HepG2 (cell line): ENCODE data around the gene MIA2. TPM values are rescaled to one million over a fixed set of nuclear protein-coding genes. Genes with fewer than 3 reads are reported as not detected.

Experiments
- CBFB ChIP-seq: sonication (generic); formaldehyde crosslinking; IDR thresholded peaks from 2 replicates; pipeline ENCODE4 v1.4.0; 2020; ENCODE audit warnings: missing genetic modification reagents
- CBX1 ChIP-seq: IDR thresholded peaks from one replicate; pipeline ENCODE4 v1.6.1; 2016; ENCODE audit warnings: antibody characterized with exemption, low read depth
- CCAR2 ChIP-seq: fragments of 200-400 bp; formaldehyde crosslinking; optimal IDR thresholded peaks from 2 replicates; pipeline ENCODE3; 2018; ENCODE audit warnings: low read depth, mild to moderate bottlenecking, low read length, moderate library complexity
- HMGA1 ChIP-seq: sonication (generic); formaldehyde crosslinking; conservative IDR thresholded peaks from 2 replicates; pipeline ENCODE4 v1.4.0; 2020; ENCODE audit warnings: missing genetic modification reagents
- KDM5B ChIP-seq: sonication (generic); formaldehyde crosslinking; IDR thresholded peaks from 2 replicates; pipeline ENCODE4 v1.4.0; 2020; ENCODE audit warnings: missing genetic modification reagents, mild to moderate bottlenecking, borderline replicate concordance
- MLLT10 ChIP-seq: sonication (generic); formaldehyde crosslinking; IDR thresholded peaks from 2 replicates; pipeline ENCODE4 v1.4.0; 2020; ENCODE audit warnings: missing genetic modification reagents
- MTA3 ChIP-seq: sonication (generic); formaldehyde crosslinking; IDR thresholded peaks from 2 replicates; pipeline ENCODE4 v1.4.0; 2020; ENCODE audit warnings: missing genetic modification reagents
- NCOA1 ChIP-seq: sonication (generic); formaldehyde crosslinking; IDR thresholded peaks from 2 replicates; pipeline ENCODE4 v1.9.0; 2021; ENCODE audit warnings: missing genetic modification reagents
- POLR2G ChIP-seq: fragments of 200-400 bp; formaldehyde crosslinking; IDR thresholded peaks from 2 replicates; pipeline ENCODE4 v1.6.1; 2018; ENCODE audit warnings: mild to moderate bottlenecking, low read depth, low read length, moderate library complexity
- PPARG ChIP-seq: conservative IDR thresholded peaks from 2 replicates; pipeline ENCODE4 v1.6.1; 2016; ENCODE audit warnings: missing biosample characterization, missing genetic modification reagents
- SMARCC2 ChIP-seq: fragments of 450-650 bp; IDR thresholded peaks from 2 replicates; pipeline ENCODE4 v1.6.1; 2017; ENCODE audit warnings: antibody characterized with exemption, mild to moderate bottlenecking
- THAP11 ChIP-seq: IDR thresholded peaks from 2 replicates; pipeline ENCODE4 v1.6.1; 2016; ENCODE audit warnings: missing biosample characterization, missing genetic modification reagents
- TSC22D2 ChIP-seq: sonication (generic); formaldehyde crosslinking; IDR thresholded peaks from 2 replicates; pipeline ENCODE4 v1.5.1; 2020; ENCODE audit warnings: missing genetic modification reagents, mild to moderate bottlenecking, borderline replicate concordance
- ZNF232 ChIP-seq: sonication (generic); formaldehyde crosslinking; IDR thresholded peaks from 2 replicates; pipeline ENCODE4 v1.4.0; 2020; ENCODE audit warnings: missing genetic modification reagents, borderline replicate concordance
- ZNF276 ChIP-seq: sonication (generic); formaldehyde crosslinking; IDR thresholded peaks from 2 replicates; pipeline ENCODE4 v1.4.0; 2020; ENCODE audit warnings: mild to moderate bottlenecking, low read depth, missing genetic modification reagents
- ZNF547 ChIP-seq: sonication (generic); formaldehyde crosslinking; IDR thresholded peaks from 2 replicates; pipeline ENCODE4 v1.5.1; 2020; ENCODE audit warnings: mild to moderate bottlenecking, missing genetic modification reagents
- ZNF775 ChIP-seq: sonication (generic); formaldehyde crosslinking; IDR thresholded peaks from 2 replicates; pipeline ENCODE4 v1.4.0; 2020; ENCODE audit warnings: missing genetic modification reagents, mild to moderate bottlenecking, moderate library complexity, borderline replicate concordance
- polyA plus RNA-seq, 8 experiments: library from polyadenylated mRNA; depleted of rRNA in 3 of 8; stranded (reverse) in 7 of 8; unstranded in 1 of 8; fragments of >200 nt; fragmentation: Illumina TruSeq in 4 of 8; extraction: Trizol in 4 of 8; gene quantifications; 2 replicates each; pipeline versions ENCODE4 v1.2.1 to v1.2.3, GENCODE V29; 2011 to 2016; ENCODE audit warnings: low read depth in 4 of 8, missing spikeins in 1 of 8, mixed read lengths in 1 of 8; ENCODE audit not compliant: insufficient read depth in 1 of 8
- total RNA-seq, 5 experiments: library from RNA; depleted of rRNA; stranded (reverse); fragments of >200 nt; fragmentation: Illumina TruSeq; extraction: Trizol; gene quantifications; 2 replicates each; pipeline ENCODE4 v1.2.3, GENCODE V29; 2016; ENCODE audit warnings: low read depth in 1 of 5
- TF ChIP-seq, protein P1 (sequence below): sonication (generic); formaldehyde crosslinking; IDR thresholded peaks from 2 replicates; pipeline ENCODE4 v1.4.0; 2020; ENCODE audit warnings: missing genetic modification reagents, borderline replicate concordance
- TF ChIP-seq, protein P2 (sequence below): sonication (generic); formaldehyde crosslinking; IDR thresholded peaks from 2 replicates; pipeline ENCODE4 v1.4.0; 2020; ENCODE audit warnings: missing genetic modification reagents

The MIA2 gene
- total and polyA plus RNA-seq, 2 of the 13 experiments (the other 11 are each of a cell fraction or from before 2014, with no cell fraction given) = 134 to 158 TPM

DNA sequence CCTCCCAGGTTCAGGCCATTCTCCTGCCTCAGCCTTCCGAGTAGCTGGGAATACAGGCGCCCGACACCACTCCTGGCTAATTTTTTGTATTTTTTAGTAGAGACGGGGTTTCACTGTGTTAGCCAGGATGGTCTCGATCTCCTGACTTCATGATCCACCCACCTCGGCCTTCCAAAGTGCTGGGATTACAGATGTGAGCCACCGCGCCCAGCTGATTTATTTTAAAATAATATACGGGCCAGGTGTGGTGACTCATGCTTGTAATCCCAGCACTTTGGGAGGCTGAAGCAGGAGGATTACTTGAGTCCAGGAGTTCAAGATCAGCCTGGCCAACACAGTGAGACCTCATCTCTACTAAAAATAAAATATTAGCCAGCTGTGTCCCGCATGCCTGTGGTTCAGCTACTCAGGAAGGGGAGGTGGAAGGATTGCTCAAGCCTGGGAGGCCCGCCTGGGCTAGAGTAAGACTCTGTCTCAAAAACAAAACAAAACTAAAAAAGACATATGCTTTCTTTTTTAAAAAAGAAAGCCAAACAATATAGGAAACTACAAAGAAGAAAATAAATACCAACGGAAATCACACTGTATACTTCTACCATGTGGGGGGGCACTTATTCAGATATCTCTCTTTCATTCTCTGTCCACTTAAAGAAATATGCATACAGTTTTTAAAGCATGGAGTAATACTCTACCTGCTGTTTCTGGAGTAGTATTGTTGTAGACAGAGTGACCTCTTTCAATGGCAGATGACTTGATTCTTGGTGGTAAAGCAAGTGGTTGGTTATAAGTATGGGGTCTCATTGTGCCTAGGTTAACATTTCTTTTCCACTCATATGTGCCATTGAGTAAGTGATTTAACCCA, 930 bp upstream of the MIA2 start (continued):
- TF ChIP-seq, protein P1, sequence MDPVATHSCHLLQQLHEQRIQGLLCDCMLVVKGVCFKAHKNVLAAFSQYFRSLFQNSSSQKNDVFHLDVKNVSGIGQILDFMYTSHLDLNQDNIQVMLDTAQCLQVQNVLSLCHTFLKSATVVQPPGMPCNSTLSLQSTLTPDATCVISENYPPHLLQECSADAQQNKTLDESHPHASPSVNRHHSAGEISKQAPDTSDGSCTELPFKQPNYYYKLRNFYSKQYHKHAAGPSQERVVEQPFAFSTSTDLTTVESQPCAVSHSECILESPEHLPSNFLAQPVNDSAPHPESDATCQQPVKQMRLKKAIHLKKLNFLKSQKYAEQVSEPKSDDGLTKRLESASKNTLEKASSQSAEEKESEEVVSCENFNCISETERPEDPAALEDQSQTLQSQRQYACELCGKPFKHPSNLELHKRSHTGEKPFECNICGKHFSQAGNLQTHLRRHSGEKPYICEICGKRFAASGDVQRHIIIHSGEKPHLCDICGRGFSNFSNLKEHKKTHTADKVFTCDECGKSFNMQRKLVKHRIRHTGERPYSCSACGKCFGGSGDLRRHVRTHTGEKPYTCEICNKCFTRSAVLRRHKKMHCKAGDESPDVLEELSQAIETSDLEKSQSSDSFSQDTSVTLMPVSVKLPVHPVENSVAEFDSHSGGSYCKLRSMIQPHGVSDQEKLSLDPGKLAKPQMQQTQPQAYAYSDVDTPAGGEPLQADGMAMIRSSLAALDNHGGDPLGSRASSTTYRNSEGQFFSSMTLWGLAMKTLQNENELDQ (CRISPR knock-in tag) = no peak
- TF ChIP-seq NCOA1 (CRISPR knock-in tag) (0 out of 2 replicates have a peak, but pooled peaks have one; percentile 11), THAP11 (CRISPR knock-in tag) (peak; percentile 17; the same call in 1 of the 2 replicates), HMGA1 (CRISPR knock-in tag) (no peak), PPARG (CRISPR knock-in tag) (no peak; the same call in 1 of the 2 replicates), CBX1 (peak; percentile 8), ZNF547 (no peak), ZNF775 (CRISPR knock-in tag) (no peak), CBFB (CRISPR knock-in tag) (peak; percentile 85; the same call in 1 of the 2 replicates), TSC22D2 (CRISPR knock-in tag) (peak; percentile 53; the same call in 1 of the 2 replicates), ZNF232 (peak; percentile 43; the same call in 1 of the 2 replicates), MTA3 (CRISPR knock-in tag) (no peak), KDM5B (peak; percentile 53; the same call in 1 of the 2 replicates), ZNF276 (CRISPR knock-in tag) (no peak; the same call in 1 of the 2 replicates), MLLT10 (no peak), POLR2G (0 out of 2 replicates have a peak, but pooled peaks have one; percentile 23), SMARCC2 (no peak), CCAR2 (no peak)
- TF ChIP-seq, protein P2, sequence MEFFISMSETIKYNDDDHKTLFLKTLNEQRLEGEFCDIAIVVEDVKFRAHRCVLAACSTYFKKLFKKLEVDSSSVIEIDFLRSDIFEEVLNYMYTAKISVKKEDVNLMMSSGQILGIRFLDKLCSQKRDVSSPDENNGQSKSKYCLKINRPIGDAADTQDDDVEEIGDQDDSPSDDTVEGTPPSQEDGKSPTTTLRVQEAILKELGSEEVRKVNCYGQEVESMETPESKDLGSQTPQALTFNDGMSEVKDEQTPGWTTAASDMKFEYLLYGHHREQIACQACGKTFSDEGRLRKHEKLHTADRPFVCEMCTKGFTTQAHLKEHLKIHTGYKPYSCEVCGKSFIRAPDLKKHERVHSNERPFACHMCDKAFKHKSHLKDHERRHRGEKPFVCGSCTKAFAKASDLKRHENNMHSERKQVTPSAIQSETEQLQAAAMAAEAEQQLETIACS = no peak
